AG09309 (cell line): ENCODE measurements around the gene NRXN3.

Experiments used
- DNase-seq: peaks from one replicate; pipeline ENCODE4 v3.0.0-alpha.2; 2010; ENCODE audit warnings: low read depth
- H3K4me3 ChIP-seq: 2 replicates; pipeline ENCODE4 v1.5.1; 2011; ENCODE audit warnings: mild to moderate bottlenecking, low read depth, low read length, moderate library complexity; ENCODE audit not compliant: control insufficient read depth
- TF ChIP-seq, protein P1 (sequence below): IDR thresholded peaks from 2 replicates; pipeline ENCODE4 v1.5.1; 2011; ENCODE audit warnings: mild to moderate bottlenecking, low read depth, low read length, inconsistent platforms; ENCODE audit not compliant: insufficient read depth, control insufficient read depth; ENCODE audit errors: missing control alignments

NRXN3 gene

DNA sequence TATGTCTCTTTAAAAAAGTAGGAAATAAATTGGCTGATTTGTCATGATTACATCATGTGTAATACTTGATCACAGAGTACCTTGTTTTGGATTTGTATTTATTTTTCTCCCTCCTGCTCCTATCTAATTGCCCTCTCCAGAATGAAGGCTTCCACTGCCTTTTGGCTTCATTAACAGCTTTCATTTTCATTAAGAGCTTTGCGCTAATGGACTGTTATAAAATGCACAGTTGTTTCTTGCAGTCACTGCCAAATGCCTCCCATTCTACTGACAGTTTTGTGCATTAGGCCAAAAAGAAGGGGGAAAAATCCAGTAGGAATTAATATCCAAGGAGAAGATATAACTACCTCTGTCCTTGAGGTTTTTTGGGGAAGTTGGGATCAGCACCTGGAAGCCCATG lies 159.2 kb downstream of the NRXN3 start:
- H3K4me3 ChIP-seq, result no peak overlapping the region
- TF ChIP-seq, protein P1, sequence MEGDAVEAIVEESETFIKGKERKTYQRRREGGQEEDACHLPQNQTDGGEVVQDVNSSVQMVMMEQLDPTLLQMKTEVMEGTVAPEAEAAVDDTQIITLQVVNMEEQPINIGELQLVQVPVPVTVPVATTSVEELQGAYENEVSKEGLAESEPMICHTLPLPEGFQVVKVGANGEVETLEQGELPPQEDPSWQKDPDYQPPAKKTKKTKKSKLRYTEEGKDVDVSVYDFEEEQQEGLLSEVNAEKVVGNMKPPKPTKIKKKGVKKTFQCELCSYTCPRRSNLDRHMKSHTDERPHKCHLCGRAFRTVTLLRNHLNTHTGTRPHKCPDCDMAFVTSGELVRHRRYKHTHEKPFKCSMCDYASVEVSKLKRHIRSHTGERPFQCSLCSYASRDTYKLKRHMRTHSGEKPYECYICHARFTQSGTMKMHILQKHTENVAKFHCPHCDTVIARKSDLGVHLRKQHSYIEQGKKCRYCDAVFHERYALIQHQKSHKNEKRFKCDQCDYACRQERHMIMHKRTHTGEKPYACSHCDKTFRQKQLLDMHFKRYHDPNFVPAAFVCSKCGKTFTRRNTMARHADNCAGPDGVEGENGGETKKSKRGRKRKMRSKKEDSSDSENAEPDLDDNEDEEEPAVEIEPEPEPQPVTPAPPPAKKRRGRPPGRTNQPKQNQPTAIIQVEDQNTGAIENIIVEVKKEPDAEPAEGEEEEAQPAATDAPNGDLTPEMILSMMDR, result no peak
- no peak for DNase-seq

DNA sequence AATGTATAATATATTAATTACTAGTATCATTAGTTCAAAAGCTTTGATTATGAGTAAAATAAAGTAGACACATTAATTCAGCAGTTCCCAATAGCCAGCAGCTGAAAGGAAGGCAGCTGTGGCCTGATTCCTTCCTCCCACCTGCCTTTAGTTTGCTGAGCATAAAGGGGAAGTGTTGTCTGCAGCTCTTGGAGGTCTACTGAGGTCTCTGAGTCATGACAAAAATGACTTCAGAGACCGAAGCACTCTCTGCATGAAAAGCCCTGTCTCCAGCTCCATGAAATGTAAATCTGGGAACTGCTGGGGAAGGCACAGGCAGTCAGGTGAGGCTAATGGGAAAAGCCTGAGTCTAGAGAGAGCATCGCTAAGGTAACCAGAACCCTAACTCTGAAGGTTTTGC lies 165.4 kb downstream of the NRXN3 start:
- H3K4me3 ChIP-seq, result no peak overlapping the region
- no peak for DNase-seq
- TF ChIP-seq, protein P1, result no peak

DNA sequence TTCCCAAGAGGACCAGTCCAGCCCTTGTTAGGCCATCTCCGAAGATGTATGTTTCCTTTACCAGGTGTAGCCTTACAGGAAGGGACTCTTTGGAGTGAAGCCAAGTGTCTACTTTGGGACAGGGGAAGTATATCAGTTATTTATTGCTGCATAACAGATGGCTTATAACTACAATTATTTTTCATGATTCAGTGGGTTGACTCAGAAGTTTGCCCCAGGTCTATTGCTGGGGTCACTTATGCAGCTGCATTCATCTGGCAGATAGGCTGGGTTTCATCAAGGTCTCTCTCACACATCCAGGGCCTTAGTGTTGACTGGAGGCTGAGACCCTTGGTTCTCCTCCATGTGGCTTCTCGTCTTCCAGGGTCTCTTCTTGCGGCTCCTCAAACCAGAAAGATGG lies 170.1 kb downstream of the NRXN3 start:
- DNase-seq, result no peak
- TF ChIP-seq, protein P1, result no peak
- no peak overlapping the region for H3K4me3 ChIP-seq

DNA sequence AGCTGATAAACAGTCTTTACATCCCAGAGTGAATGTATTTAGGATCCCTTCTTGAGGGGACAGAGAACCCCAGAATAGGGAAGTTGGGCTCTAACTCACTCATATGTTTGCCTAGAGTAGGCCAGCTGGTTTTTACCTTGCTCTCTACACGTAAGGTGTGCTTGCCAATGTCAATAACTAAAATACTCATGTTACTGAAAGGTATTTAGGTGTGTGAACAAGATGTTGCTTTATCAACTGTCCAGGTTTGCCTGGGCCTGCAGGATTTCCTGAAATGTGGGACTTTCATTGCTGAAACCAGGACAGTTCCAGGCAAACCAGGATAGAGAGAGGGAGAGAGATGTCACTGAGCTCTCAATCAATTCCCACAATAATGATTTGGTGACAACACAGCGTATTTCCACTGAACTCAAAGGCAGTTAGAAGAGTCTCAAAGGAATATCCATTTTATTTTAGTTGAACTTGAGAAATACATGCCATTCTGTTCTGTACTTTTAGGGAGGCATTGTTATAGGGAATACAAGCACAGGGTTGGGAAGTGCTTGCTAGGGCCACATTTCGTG lies 171.7 kb downstream of the NRXN3 start:
- DNase-seq, result no peak
- TF ChIP-seq, protein P1, result no peak
- no peak overlapping the region for H3K4me3 ChIP-seq

DNA sequence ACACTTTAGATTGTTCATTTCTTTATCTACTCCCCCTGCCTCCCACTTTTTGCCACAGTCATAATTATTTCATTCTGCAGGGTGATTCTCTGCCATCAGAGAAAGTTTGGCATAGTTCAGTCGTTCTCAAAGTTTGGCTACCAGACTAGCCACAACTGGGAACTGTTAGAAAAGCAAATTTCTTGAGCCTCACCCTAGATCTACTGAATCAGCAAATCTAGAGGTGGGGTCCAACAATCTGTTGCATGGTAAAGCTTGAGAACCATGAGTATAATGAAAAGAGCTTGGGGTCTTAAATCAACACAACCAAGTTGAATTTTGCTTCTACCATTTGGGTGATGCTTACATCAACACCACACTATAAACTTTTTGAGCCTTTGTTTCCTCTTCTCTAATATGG lies 172.7 kb downstream of the NRXN3 start:
- no peak overlapping the region for H3K4me3 ChIP-seq
- no peak for DNase-seq

DNA sequence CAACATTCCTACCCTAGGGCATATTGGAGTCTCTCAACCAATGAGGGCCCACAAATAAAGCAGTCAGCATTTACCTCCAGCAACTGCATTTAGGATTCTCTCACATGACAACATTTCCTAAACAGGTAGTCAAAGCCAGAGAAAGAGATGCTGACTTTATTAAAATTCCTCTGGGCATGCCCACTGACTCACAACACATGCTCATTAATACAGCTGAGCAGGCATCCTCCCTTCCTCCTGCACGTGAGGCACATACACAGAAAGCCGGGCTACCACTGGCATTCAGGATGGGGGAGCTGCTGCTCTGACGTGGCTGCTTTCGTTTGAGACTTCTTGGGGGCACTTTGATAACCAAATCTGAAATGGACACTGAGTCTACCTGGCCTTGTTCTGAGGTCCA lies 174.1 kb downstream of the NRXN3 start:
- no peak overlapping the region for H3K4me3 ChIP-seq
- no peak for DNase-seq
- TF ChIP-seq, protein P1, result no peak

More for the DNA sequence above, 172.7 kb downstream of the NRXN3 start:
- TF ChIP-seq, protein P1, result no peak

DNA sequence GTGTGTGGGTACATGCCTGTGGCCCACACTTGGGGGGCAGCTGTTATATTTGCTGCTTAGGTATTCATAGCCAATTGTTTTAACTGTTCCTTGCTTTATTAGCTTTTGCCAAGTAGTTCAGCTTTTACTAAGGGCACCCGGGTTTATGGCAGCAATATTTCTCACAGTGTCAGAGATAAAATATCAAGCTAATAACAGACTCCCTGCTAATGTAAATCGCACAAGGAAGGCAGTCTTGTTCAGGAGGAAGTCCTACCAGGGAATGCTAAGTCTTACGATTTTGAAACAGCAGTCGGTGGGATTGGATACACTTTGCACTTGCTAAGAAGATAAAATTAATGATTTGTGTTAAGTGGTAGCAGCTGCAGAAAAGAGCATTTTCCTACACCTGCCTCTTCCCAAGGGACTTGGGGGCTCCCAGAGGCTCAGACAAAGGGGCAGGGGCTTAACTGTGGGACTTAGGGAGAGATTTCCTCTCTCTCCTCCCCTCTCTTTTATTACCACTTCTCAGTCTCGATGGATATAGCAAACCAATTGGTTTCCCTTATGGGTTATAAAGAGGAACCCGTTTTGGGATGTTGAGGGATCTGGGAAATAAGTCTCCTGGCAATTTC lies 175.1 kb downstream of the NRXN3 start:
- DNase-seq, result no peak
- TF ChIP-seq, protein P1, result no peak
- H3K4me3 ChIP-seq, result no peak overlapping the region
